H9 (cell line): Measurements from ENCODE around the gene CARD19. TPM values are rescaled to one million over a fixed set of nuclear protein-coding genes. Genes with fewer than 3 reads are reported as not detected.

Experiments used
- DNase-seq: peaks from one replicate; pipeline ENCODE4 v3.0.0-alpha.2; 2017
- H2AFZ ChIP-seq: one replicate; pipeline ENCODE4 v1.6.1; 2013; ENCODE audit warnings: mild to moderate bottlenecking, low read length, control low read depth, moderate library complexity
- H2AK5ac ChIP-seq: 2 replicates; pipeline ENCODE4 v1.6.1; 2013; ENCODE audit warnings: low read length, control low read depth, mixed read lengths; ENCODE audit not compliant: insufficient read length
- H2BK120ac ChIP-seq: one replicate; pipeline ENCODE4 v1.6.1; 2013; ENCODE audit warnings: low read depth, mild to moderate bottlenecking, low read length, control low read depth, inconsistent platforms; ENCODE audit not compliant: poor library complexity, severe bottlenecking
- H2BK12ac ChIP-seq: 2 replicates; pipeline ENCODE4 v1.6.1; 2013; ENCODE audit warnings: low read length, control low read depth, mixed read lengths, low read depth; ENCODE audit not compliant: insufficient read length
- H2BK15ac ChIP-seq: 2 replicates; pipeline ENCODE4 v1.6.1; 2013; ENCODE audit warnings: low read depth, low read length, control low read depth
- H2BK20ac ChIP-seq: one replicate; pipeline ENCODE4 v1.6.1; 2013; ENCODE audit warnings: low read depth, mild to moderate bottlenecking, low read length, control low read depth, inconsistent platforms; ENCODE audit not compliant: poor library complexity, severe bottlenecking
- H2BK5ac ChIP-seq: 2 replicates; pipeline ENCODE4 v1.6.1; 2013; ENCODE audit warnings: low read length, control low read depth, mixed read lengths; ENCODE audit not compliant: insufficient read length
- H3K14ac ChIP-seq: 2 replicates; pipeline ENCODE4 v1.6.1; 2013; ENCODE audit warnings: low read length, control low read depth; ENCODE audit not compliant: insufficient read depth
- H3K18ac ChIP-seq: 2 replicates; pipeline ENCODE4 v1.6.1; 2013; ENCODE audit warnings: low read depth, mild to moderate bottlenecking, mixed read lengths, low read length, control low read depth; ENCODE audit not compliant: insufficient read length
- H3K23ac ChIP-seq: 2 replicates; pipeline ENCODE4 v1.6.1; 2013; ENCODE audit warnings: low read length, control low read depth, mixed read lengths, low read depth; ENCODE audit not compliant: insufficient read length
- H3K23me2 ChIP-seq: 2 replicates; pipeline ENCODE4 v1.6.1; 2013; ENCODE audit warnings: low read depth, mild to moderate bottlenecking, mixed read lengths, low read length, control low read depth; ENCODE audit not compliant: insufficient read length, poor library complexity, severe bottlenecking
- H3K27ac ChIP-seq: 2 replicates; pipeline ENCODE4 v1.5.1; 2013; ENCODE audit warnings: low read length, control low read depth, mixed read lengths, low read depth; ENCODE audit not compliant: insufficient read length
- H3K27me3 ChIP-seq: 2 replicates; pipeline ENCODE4 v1.6.1; 2013; ENCODE audit warnings: low read length, control low read depth, inconsistent platforms; ENCODE audit not compliant: insufficient read depth
- H3K4ac ChIP-seq: 2 replicates; pipeline ENCODE4 v1.6.1; 2013; ENCODE audit warnings: low read depth, mild to moderate bottlenecking, control low read depth, inconsistent platforms, low read length, moderate library complexity
- H3K4me1 ChIP-seq: 2 replicates; pipeline ENCODE4 v1.6.1; 2013; ENCODE audit warnings: low read length, control low read depth, inconsistent platforms; ENCODE audit not compliant: insufficient read depth
- H3K4me2 ChIP-seq: 2 replicates; pipeline ENCODE4 v1.6.1; 2013; ENCODE audit warnings: low read length, control low read depth, mixed read lengths; ENCODE audit not compliant: insufficient read length, insufficient read depth
- H3K56ac ChIP-seq: 2 replicates; pipeline ENCODE4 v1.6.1; 2013; ENCODE audit warnings: low read depth, mild to moderate bottlenecking, mixed read lengths, low read length, control low read depth; ENCODE audit not compliant: insufficient read length
- H3K79me1 ChIP-seq: 2 replicates; pipeline ENCODE4 v1.6.1; 2013; ENCODE audit warnings: low read depth, mild to moderate bottlenecking, moderate library complexity, low read length, control low read depth, inconsistent platforms; ENCODE audit not compliant: insufficient read depth, poor library complexity, severe bottlenecking
- H3K79me2 ChIP-seq: 2 replicates; pipeline ENCODE4 v1.6.1; 2013; ENCODE audit warnings: low read length, control low read depth, inconsistent platforms; ENCODE audit not compliant: insufficient read depth
- H3K9ac ChIP-seq: 2 replicates; pipeline ENCODE4 v1.6.1; 2013; ENCODE audit warnings: low read length, control low read depth, mixed read lengths; ENCODE audit not compliant: insufficient read length; ENCODE audit errors: extremely low read depth
- H3K9me3 ChIP-seq: one replicate; pipeline ENCODE4 v1.6.1; 2013; ENCODE audit warnings: low read depth, low read length, inconsistent platforms; ENCODE audit not compliant: control insufficient read depth
- H3T11ph ChIP-seq: one replicate; pipeline ENCODE4 v1.6.1; 2013; ENCODE audit warnings: mild to moderate bottlenecking, low read length, control low read depth, inconsistent platforms
- H4K20me1 ChIP-seq: one replicate; pipeline ENCODE4 v1.6.1; 2013; ENCODE audit not compliant: control insufficient read depth, insufficient read length, insufficient read depth
- H4K5ac ChIP-seq: 2 replicates; pipeline ENCODE4 v1.6.1; 2013; ENCODE audit warnings: low read depth, mild to moderate bottlenecking, mixed read lengths, low read length, control low read depth; ENCODE audit not compliant: insufficient read length
- H4K8ac ChIP-seq: replicated peaks from 2 replicates; pipeline ENCODE4 v1.6.1; 2013; ENCODE audit warnings: low read length, control low read depth, mixed read lengths, low read depth; ENCODE audit not compliant: insufficient read length
- H4K91ac ChIP-seq: 2 replicates; pipeline ENCODE4 v1.6.1; 2013; ENCODE audit warnings: low read depth, mild to moderate bottlenecking, moderate library complexity, mixed read lengths, low read length, control low read depth; ENCODE audit not compliant: insufficient read length
- H3K27ac Mint-ChIP-seq, 3 experiments: 2 replicates in 2 of 3; 3 replicates in 1 of 3; pipeline ENCODE4 v1.8.0; 2020 to 2021; ENCODE audit warnings: mixed read lengths in 3 of 3, mild to moderate bottlenecking in 1 of 3, moderate library complexity in 1 of 3
- H3K27me3 Mint-ChIP-seq: 2 replicates; pipeline ENCODE4 v1.8.0; 2021; ENCODE audit warnings: low read depth, mild to moderate bottlenecking, moderate library complexity, mixed read lengths
- H3K36me3 Mint-ChIP-seq, 3 experiments: 2 replicates in 2 of 3; 3 replicates in 1 of 3; pipeline ENCODE4 v1.8.0; 2020 to 2021; ENCODE audit warnings: low read depth in 3 of 3, mixed read lengths in 3 of 3; ENCODE audit not compliant: insufficient read depth in 1 of 3
- H3K4me1 Mint-ChIP-seq, 2 experiments: 2 replicates each; pipeline ENCODE4 v1.8.0; 2020; ENCODE audit warnings: mixed read lengths in 2 of 2
- H3K4me3 Mint-ChIP-seq, 2 experiments: 2 replicates in 1 of 2; 3 replicates in 1 of 2; pipeline ENCODE4 v1.8.0; 2020 to 2021; ENCODE audit warnings: mild to moderate bottlenecking in 2 of 2, mixed read lengths in 2 of 2, moderate library complexity in 1 of 2
- H3K9me3 Mint-ChIP-seq, 2 experiments: 2 replicates in 1 of 2; 3 replicates in 1 of 2; pipeline ENCODE4 v1.8.0; 2020; ENCODE audit warnings: mild to moderate bottlenecking in 2 of 2, mixed read lengths in 2 of 2, moderate library complexity in 1 of 2
- WGBS: extraction: QIAGEN DNeasy Blood & Tissue Kit; methylation state at CpG from one replicate; pipeline ENCODE4 v1.1.7; 2013; ENCODE audit warnings: missing lambda C conversion rate, low lambda C conversion rate, mixed read lengths; ENCODE audit not compliant: insufficient read length; ENCODE audit errors: extremely low coverage; 5-methylcytosine and 5-hydroxymethylcytosine counted together
- total RNA-seq: library from RNA; stranded (reverse); gene quantifications from 2 replicates; pipeline ENCODE4 v1.2.1, GENCODE V29; 2021
- TF ChIP-seq, protein P1 (sequence below): fragments of 200-600 bp; sonication (generic); conservative IDR thresholded peaks from 3 replicates; pipeline ENCODE4 v1.8.0; 2021; ENCODE audit warnings: antibody characterized with exemption, mild to moderate bottlenecking

Gene CARD19
- total RNA-seq, 1 experiment from 2014 or later = 21.4 TPM

DNA sequence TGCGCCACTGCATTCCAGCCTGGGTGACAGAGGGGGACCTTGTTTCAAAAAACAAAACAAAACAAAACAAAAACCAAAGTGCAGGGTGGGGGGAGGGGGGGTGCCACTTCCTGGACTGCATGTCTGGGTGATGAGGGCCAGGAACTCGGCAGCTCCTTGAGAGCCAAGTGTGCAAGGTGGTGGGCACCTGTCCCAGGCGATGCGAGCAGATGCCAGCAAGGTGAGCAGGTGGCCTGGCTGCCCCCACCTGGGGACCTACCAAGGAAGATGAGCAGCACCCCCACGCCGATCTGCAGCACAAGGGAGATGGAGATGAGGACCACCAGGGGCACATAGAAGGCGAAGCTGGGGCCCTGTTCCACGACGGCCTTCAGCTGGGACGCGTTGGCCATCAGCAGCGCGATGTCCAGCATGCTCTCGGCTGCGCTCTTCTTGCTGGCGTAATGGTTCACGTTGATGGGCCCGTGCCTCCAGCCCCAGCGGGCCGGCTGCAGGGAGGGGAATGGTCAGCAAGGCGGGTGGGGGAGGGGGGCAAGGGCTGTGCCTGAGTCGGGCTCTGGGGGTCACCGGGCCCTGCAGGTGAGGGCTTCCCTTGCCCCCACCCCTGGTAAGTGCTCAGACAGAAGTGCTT, 30.2 kb downstream of the CARD19 start:
- Histone ChIP-seq H3K79me1 (no peaks in the 10 kb centered on the region), H4K91ac (no peak overlapping the region), H2AK5ac (no peak overlapping the region), H2BK120ac (no peak overlapping the region), H2BK20ac (no peak overlapping the region), H4K8ac (no peak overlapping the region), H3K56ac (no peak overlapping the region), H3K14ac (no peak overlapping the region; the same call in 1 of the 2 replicates), H2BK12ac (no peak overlapping the region), H3K4ac (no peak overlapping the region), H2BK5ac (no peak overlapping the region), H3K4me2 (no peak overlapping the region), H3K4me1 (no peaks in the 10 kb centered on the region), H3K23me2 (no peaks in the 10 kb centered on the region), H3K9ac (no peak overlapping the region), H3K9me3 (no peaks in the 10 kb centered on the region), H3K27me3 (no peaks in the 10 kb centered on the region), H4K20me1 (no peaks in the 10 kb centered on the region), H2AFZ (no peak overlapping the region), H3K79me2 (no peaks in the 10 kb centered on the region), H3K23ac (no peak overlapping the region), H3T11ph (no peak overlapping the region), H3K18ac (no peak overlapping the region), H4K5ac (no peak overlapping the region), H3K27ac (no peak overlapping the region), H2BK15ac (no peak overlapping the region)
- no peaks in the 10 kb centered on the region for H3K9me3 Mint-ChIP-seq
- peaks cover 4 to 17% (median 15%) of the 10 kb centered on the region in 3 experiments; a peak in 5 of 7 replicates for H3K36me3 Mint-ChIP-seq
- TF ChIP-seq, protein P1, sequence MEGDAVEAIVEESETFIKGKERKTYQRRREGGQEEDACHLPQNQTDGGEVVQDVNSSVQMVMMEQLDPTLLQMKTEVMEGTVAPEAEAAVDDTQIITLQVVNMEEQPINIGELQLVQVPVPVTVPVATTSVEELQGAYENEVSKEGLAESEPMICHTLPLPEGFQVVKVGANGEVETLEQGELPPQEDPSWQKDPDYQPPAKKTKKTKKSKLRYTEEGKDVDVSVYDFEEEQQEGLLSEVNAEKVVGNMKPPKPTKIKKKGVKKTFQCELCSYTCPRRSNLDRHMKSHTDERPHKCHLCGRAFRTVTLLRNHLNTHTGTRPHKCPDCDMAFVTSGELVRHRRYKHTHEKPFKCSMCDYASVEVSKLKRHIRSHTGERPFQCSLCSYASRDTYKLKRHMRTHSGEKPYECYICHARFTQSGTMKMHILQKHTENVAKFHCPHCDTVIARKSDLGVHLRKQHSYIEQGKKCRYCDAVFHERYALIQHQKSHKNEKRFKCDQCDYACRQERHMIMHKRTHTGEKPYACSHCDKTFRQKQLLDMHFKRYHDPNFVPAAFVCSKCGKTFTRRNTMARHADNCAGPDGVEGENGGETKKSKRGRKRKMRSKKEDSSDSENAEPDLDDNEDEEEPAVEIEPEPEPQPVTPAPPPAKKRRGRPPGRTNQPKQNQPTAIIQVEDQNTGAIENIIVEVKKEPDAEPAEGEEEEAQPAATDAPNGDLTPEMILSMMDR = no peak
- peak overlapping the region in 1 of 3 experiments; percentile 65; a peak in 1 of 7 replicates for H3K27ac Mint-ChIP-seq
- WGBS = no CpG with 5 or more reads among the region's 23 CpGs
- DNase-seq = peak; percentile 29
- H3K4me3 Mint-ChIP-seq = no peak overlapping the region
- H3K4me1 Mint-ChIP-seq = peaks cover 10 to 19% of the 10 kb centered on the region in 2 experiments
- no peaks in the 10 kb centered on the region for H3K27me3 Mint-ChIP-seq
